ENCODE results near the gene JARID2. TPM values are rescaled to one million over a fixed set of nuclear protein-coding genes. Genes with fewer than 3 reads are reported as not detected.

Gene JARID2
- total RNA-seq, 1 donor from 2014 or later = 5.0 TPM

DNA sequence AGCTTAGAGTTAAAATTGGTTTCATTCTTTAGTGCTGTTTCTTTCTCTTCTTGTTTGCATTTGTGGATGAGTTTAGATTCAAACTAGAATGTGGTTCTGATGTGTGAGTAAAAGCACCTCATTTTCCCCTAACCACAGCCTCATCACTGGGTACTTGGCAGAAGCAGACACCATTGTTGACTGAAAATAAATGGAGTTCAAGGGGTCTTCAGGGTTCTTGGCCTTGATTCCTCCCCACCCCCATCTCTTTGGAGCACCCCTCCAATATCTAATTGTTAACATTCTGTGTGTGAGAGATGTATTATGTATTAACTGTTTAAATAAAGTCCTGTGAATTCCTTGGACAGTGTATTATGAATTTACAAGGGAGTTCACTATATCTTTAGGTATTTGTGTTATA is 59.6 kb downstream of the JARID2 start:
- H3K4me1 ChIP-seq = peaks cover 0 to 11% of the 10 kb centered on the region in 2 donors
- TF ChIP-seq, protein P1, sequence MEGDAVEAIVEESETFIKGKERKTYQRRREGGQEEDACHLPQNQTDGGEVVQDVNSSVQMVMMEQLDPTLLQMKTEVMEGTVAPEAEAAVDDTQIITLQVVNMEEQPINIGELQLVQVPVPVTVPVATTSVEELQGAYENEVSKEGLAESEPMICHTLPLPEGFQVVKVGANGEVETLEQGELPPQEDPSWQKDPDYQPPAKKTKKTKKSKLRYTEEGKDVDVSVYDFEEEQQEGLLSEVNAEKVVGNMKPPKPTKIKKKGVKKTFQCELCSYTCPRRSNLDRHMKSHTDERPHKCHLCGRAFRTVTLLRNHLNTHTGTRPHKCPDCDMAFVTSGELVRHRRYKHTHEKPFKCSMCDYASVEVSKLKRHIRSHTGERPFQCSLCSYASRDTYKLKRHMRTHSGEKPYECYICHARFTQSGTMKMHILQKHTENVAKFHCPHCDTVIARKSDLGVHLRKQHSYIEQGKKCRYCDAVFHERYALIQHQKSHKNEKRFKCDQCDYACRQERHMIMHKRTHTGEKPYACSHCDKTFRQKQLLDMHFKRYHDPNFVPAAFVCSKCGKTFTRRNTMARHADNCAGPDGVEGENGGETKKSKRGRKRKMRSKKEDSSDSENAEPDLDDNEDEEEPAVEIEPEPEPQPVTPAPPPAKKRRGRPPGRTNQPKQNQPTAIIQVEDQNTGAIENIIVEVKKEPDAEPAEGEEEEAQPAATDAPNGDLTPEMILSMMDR (IDR thresholded peaks at IDR 0.05) = no peak
- intact Hi-C loops (cut with DNase I) = no loop called here

DNA sequence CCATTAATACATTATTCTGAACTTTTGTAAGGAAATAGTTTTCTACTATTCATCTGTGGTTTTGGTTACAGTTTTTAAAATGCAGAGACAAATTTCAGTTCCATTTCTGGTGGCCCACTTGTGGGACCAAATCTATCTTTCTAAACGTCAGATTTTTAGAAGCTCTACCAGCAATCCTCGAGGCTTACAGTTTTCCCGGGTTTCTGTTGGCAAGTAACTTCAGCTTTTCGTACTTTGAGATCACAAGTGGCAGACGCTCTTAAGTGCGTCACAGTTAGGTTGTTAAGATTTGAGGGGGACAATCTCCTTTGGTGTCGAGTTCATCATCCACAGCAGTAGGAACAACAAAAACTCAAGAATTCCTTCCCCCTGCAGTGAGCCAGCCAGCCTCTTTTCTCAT is 60.0 kb downstream of the JARID2 start:
- no peak for DNase-seq (ENCODE audit: low spot score in 2 of 2)
- Histone ChIP-seq H3K36me3 (no peaks in the 10 kb centered on the region), H3K27ac (no peak overlapping the region), H3K9me3 (no peaks in the 10 kb centered on the region), H3K27me3 (no peaks in the 10 kb centered on the region), H3K4me3 (no peak overlapping the region), H3K4me1 (peaks cover 0 to 16% of the 10 kb centered on the region in 2 donors)
- TF ChIP-seq, protein P1 (IDR thresholded peaks at IDR 0.05) = no peak
- intact Hi-C loops (cut with DNase I) = no loop called here

More for the DNA sequence above, 59.6 kb downstream of the JARID2 start:
- H3K36me3 ChIP-seq = no peaks in the 10 kb centered on the region
- no peak for DNase-seq (ENCODE audit: low spot score in 2 of 2)
- H3K27ac ChIP-seq = no peak overlapping the region
- H3K9me3 ChIP-seq = no peaks in the 10 kb centered on the region
- H3K4me3 ChIP-seq = no peak overlapping the region
- no peaks in the 10 kb centered on the region for H3K27me3 ChIP-seq

DNA sequence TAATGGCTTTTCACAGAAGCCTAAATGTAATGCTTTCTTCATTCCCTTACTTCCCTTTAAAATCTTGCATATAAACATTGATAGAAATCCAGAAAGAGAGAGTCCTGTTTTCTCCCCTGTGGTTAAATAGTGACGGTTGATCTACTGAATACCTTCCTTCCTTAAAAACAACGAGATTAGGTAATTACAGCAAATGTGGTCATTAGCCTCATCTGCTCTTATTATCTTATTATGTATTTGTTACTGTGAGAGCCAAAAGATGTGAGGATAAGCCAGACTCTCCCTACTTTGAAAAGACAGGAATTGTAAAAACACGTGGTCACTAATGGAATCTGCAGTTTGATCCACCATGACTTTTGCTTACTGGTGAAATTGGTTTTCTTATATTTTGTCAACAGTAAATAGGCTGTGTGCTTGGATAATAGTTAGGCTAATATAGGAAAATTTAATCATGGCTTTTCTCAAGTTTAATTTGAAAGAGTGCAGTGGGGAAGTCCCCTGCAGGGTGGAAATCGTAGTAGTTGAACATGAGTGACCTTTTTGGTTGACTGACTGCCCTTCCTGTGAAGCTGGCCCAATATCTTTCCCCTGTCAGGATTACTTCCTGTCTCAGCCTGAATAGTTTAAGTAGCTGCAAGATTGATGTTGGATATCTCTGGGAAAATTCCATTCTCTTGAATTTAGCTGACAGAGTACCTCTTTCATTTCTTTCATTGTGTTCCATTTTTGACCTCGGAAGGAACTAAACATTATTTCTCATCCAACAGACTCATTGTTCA is 62.8 kb downstream of the JARID2 start:
- Histone ChIP-seq H3K4me3 (no peak overlapping the region), H3K36me3 (no peaks in the 10 kb centered on the region), H3K27ac (no peak overlapping the region), H3K27me3 (no peaks in the 10 kb centered on the region), H3K4me1 (peaks cover 3 to 27% of the 10 kb centered on the region in 2 donors), H3K9me3 (no peaks in the 10 kb centered on the region)
- TF ChIP-seq, protein P1 (IDR thresholded peaks at IDR 0.05) = no peak
- no peak for DNase-seq (ENCODE audit: low spot score in 2 of 2)
- intact Hi-C loops (cut with DNase I) = no loop called here

DNA sequence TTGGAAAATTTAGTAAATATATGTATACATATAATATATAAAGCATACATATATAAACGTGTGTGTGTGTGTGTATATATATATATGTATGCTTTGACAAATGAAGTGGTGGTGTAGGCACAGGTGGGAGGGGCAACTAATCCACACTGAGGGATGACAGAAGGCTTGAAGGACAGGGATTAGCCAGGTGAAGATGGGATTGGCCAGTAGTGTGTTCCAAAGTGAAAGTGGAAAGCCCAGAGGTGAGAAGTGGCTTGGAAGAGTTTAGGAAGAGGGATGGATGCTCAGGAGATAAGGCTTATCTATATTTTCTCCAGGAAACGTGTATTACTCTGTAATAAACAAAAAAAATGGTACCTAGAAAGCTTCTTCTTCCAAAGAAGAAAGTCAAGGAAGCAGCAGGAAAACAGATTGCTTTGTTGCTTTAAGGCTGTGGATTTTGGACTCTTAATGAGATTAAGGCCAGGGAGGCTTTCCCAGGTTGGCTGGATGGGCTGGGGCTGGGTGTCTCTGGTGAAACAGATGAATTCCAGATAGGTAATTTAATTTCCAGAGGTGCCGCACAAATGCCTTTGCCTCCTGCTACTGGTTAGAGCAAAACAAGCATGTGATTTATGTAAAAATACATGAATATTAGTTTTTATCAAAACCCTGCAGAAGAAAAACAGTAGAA is 63.9 kb downstream of the JARID2 start:
- H3K4me3 ChIP-seq = no peak overlapping the region
- no peaks in the 10 kb centered on the region for H3K27me3 ChIP-seq
- no peaks in the 10 kb centered on the region for H3K9me3 ChIP-seq
- H3K4me1 ChIP-seq = peaks cover 3 to 28% of the 10 kb centered on the region in 2 donors
- no peaks in the 10 kb centered on the region for H3K36me3 ChIP-seq
- H3K27ac ChIP-seq = no peak overlapping the region
- no peak for DNase-seq (ENCODE audit: low spot score in 2 of 2)
- intact Hi-C loops (cut with DNase I) = no loop called here
- TF ChIP-seq, protein P1 (IDR thresholded peaks at IDR 0.05) = no peak

GRCh38 chr6:15310680-15311079 is 64.8 kb downstream of the JARID2 start:
- Histone ChIP-seq H3K27ac (no peak overlapping the region), H3K36me3 (no peaks in the 10 kb centered on the region), H3K4me3 (no peak overlapping the region), H3K27me3 (no peaks in the 10 kb centered on the region), H3K9me3 (no peaks in the 10 kb centered on the region), H3K4me1 (peaks cover 3 to 28% of the 10 kb centered on the region in 2 donors)
- no peak for DNase-seq (ENCODE audit: low spot score in 2 of 2)
- TF ChIP-seq, protein P1 (IDR thresholded peaks at IDR 0.05) = no peak
- intact Hi-C loops (cut with DNase I) = no loop called here

Measured in ascending aorta (tissue), 2 donors.